ENCODE data around the gene ISG20L2. TPM values are rescaled to one million over a fixed set of nuclear protein-coding genes. Genes with fewer than 3 reads are reported as not detected.

ISG20L2 gene
- total and polyA plus RNA-seq, 2 donors (not counting 3 experiments of a cell fraction or from before 2014, with no cell fraction given), result 33.2 to 35.3 TPM

DNA sequence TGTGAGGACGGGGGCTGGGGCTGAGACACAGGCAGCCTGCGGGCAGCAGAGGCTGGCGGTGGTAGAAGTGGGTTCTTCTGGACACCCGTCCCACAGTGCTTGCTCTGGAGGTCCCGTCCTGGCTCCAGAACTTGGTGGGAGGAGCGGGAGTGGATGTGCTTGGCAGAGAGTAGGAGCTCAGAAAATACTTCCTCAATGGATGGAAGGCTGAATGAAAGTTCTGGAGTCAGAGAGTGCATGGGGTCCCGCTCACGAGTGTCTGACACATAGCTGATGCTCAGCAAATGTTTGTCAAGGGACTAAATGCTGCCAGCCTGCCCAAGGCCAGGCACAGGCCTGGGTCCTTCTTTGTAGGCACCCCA is 37.9 kb downstream of the ISG20L2 start:
- Histone ChIP-seq H3K4me2 (ENCODE audit: insufficient read depth, low read length) (no peak overlapping the region), H3K9me3 (replicated peaks; ENCODE audit: control insufficient read depth, insufficient read depth, low read length) (no peaks in the 10 kb centered on the region), H3K79me2 (ENCODE audit: control insufficient read depth, insufficient read depth, low read length) (no peaks in the 10 kb centered on the region), H4K20me1 (replicated peaks; ENCODE audit: control insufficient read depth, extremely low read depth, insufficient read depth, low read length) (no peaks in the 10 kb centered on the region), H3K27me3 (ENCODE audit: control insufficient read depth in 2 of 2, insufficient read depth in 2 of 2, low read length in 2 of 2) (peaks cover 12 to 20% of the 10 kb centered on the region in 2 experiments), H3K9ac (replicated peaks; ENCODE audit: extremely low read depth, insufficient read depth, low read length) (no peak overlapping the region), H2AFZ (ENCODE audit: low read depth, low read length) (no peak overlapping the region), H3K36me3 (ENCODE audit: control insufficient read depth in 2 of 2, extremely low read depth in 1 of 2, insufficient read depth in 2 of 2, low read length in 2 of 2) (no peaks in the 10 kb centered on the region), H3K9me1 (replicated peaks; ENCODE audit: control insufficient read depth, extremely low read depth, insufficient read depth, low read length) (no peaks in the 10 kb centered on the region), H3K4me1 (ENCODE audit: control insufficient read depth, extremely low read depth, insufficient read depth, low read length) (no peaks in the 10 kb centered on the region), H3K4me3 (replicated peaks in 1 of 3; ENCODE audit: insufficient read depth in 1 of 3, low read depth in 1 of 3, low read length in 3 of 3) (no peak overlapping the region), H3K27ac (ENCODE audit: insufficient read depth, low read depth, low read length) (no peak overlapping the region)
- ChIA-PET CTCF (interaction anchor here (0.8 to 16.7 kb wide), 24 partner anchors 13 to 238 kb away, joined by 3 to 546 read pairs (median 15); partner anchors contain the start of genes CRABP2, HAPLN2, INSRR and ISG20L2), POLR2A (interaction anchor here (1.1 kb wide), 1 partner anchor 35 kb away, joined by 6 read pairs; no protein-coding TSS in a partner anchor)
- BruUV-seq (replicated peaks), result no TSS peak
- FAIRE-seq (no peak), DNase-seq (ENCODE audit: low read depth, low spot score) (no peak)
- dilution Hi-C loops (cut with MboI; ENCODE audit: extremely low pct_ligation_motif_present, low sequenced_read_pairs), result no loop called here
- intact Hi-C loops (cut with micrococcal nuclease), result no loop called here
- TF ChIP-seq MYC (IDR thresholded peaks at IDR 0.05; ENCODE audit: low read depth, low read length) (no peak), POLR2AphosphoS5 (IDR thresholded peaks at IDR 0.05; ENCODE audit: insufficient read depth, low read depth, low read length) (no peak), GATA2 (IDR thresholded peaks at IDR 0.05; ENCODE audit: insufficient read depth, insufficient read length, low read depth, low read length) (no peak), FOS (IDR thresholded peaks at IDR 0.05; ENCODE audit: borderline replicate concordance, insufficient read depth, low read length) (no peak), POLR2A (IDR thresholded peaks at IDR 0.05; ENCODE audit: low read depth, low read length) (no peak), JUN (IDR thresholded peaks at IDR 0.05; ENCODE audit: borderline replicate concordance, insufficient read depth, insufficient read length, low read depth) (no peak), EZH2 (IDR thresholded peaks at IDR 0.05; ENCODE audit: borderline replicate concordance, low read depth, low read length, severe bottlenecking) (no peak)
- TF ChIP-seq, protein P1, sequence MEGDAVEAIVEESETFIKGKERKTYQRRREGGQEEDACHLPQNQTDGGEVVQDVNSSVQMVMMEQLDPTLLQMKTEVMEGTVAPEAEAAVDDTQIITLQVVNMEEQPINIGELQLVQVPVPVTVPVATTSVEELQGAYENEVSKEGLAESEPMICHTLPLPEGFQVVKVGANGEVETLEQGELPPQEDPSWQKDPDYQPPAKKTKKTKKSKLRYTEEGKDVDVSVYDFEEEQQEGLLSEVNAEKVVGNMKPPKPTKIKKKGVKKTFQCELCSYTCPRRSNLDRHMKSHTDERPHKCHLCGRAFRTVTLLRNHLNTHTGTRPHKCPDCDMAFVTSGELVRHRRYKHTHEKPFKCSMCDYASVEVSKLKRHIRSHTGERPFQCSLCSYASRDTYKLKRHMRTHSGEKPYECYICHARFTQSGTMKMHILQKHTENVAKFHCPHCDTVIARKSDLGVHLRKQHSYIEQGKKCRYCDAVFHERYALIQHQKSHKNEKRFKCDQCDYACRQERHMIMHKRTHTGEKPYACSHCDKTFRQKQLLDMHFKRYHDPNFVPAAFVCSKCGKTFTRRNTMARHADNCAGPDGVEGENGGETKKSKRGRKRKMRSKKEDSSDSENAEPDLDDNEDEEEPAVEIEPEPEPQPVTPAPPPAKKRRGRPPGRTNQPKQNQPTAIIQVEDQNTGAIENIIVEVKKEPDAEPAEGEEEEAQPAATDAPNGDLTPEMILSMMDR (IDR thresholded peaks at IDR 0.05; ENCODE audit: extremely low read depth in 1 of 2, insufficient read depth in 1 of 2, low read depth in 1 of 2, low read length in 2 of 2), result no peak
- TF ChIP-seq, protein P2, sequence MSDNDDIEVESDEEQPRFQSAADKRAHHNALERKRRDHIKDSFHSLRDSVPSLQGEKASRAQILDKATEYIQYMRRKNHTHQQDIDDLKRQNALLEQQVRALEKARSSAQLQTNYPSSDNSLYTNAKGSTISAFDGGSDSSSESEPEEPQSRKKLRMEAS (IDR thresholded peaks at IDR 0.05; ENCODE audit: insufficient read depth, insufficient read length), result no peak

Data from endothelial cell of umbilical vein (primary cell).